IMR-90 (cell line): ENCODE measurements around the gene CARNS1. TPM values are rescaled to one million over a fixed set of nuclear protein-coding genes. Genes with fewer than 3 reads are reported as not detected.

Experiments
- ATAC-seq: fragments of 200-7000 bp; cut with Tn5 transposase; 2 replicates; pipeline ENCODE4 v1.9.1; 2020; ENCODE audit warnings: low read depth, mild to moderate bottlenecking, moderate library complexity
- BruUV-seq: library from RNA; stranded (reverse); fragments of 400-500 nt; replicated peaks from 2 replicates; lab custom pipeline; 2021; lab: Mats Ljungman, UMichigan
- CTCF ChIA-PET: fragments of 300-600 bp; formaldehyde crosslinking; extraction: SDS; loops from one replicate; lab custom pipeline; 2021; ENCODE audit warnings: antibody characterized with exemption; lab: Yijun Ruan, JAX
- POLR2A ChIA-PET: fragments of 300-600 bp; sonication (Branson Sonifier 250); formaldehyde crosslinking; loops from one replicate; lab custom pipeline; 2022; ENCODE audit warnings: antibody characterized with exemption; ENCODE audit not compliant: unreplicated experiment; lab: Charles Lee
- DNase-seq: peaks from one replicate; pipeline ENCODE4 v3.0.0; 2013
- H2AFZ ChIP-seq: replicated peaks from 2 replicates; pipeline ENCODE3; 2013; ENCODE audit warnings: low read length, mild to moderate bottlenecking; ENCODE audit not compliant: poor library complexity
- H2AK5ac ChIP-seq: 2 replicates; pipeline ENCODE4 v1.6.1; 2013; ENCODE audit warnings: low read depth, low read length, inconsistent platforms
- H2AK9ac ChIP-seq: replicated peaks from 2 replicates; pipeline ENCODE3; 2013; ENCODE audit warnings: mild to moderate bottlenecking, low read depth, low read length, moderate library complexity; ENCODE audit not compliant: poor library complexity
- H2BK120ac ChIP-seq: 2 replicates; pipeline ENCODE4 v1.6.1; 2013; ENCODE audit warnings: low read depth, low read length, inconsistent platforms
- H2BK15ac ChIP-seq: 3 replicates; pipeline ENCODE4 v1.6.1; 2013; ENCODE audit warnings: low read depth, low read length, inconsistent platforms
- H2BK20ac ChIP-seq: 2 replicates; pipeline ENCODE4 v1.6.1; 2013; ENCODE audit warnings: low read depth, mild to moderate bottlenecking, inconsistent platforms, low read length, moderate library complexity
- H2BK5ac ChIP-seq: 2 replicates; pipeline ENCODE4 v1.6.1; 2013; ENCODE audit warnings: mild to moderate bottlenecking, low read depth, low read length, inconsistent platforms; ENCODE audit not compliant: poor library complexity, severe bottlenecking
- H3K14ac ChIP-seq: replicated peaks from 2 replicates; pipeline ENCODE4 v1.6.1; 2013; ENCODE audit warnings: low read depth, low read length, inconsistent platforms
- H3K18ac ChIP-seq: 2 replicates; pipeline ENCODE4 v1.6.1; 2013; ENCODE audit warnings: low read depth, low read length, control low read depth
- H3K23ac ChIP-seq: 2 replicates; pipeline ENCODE4 v1.6.1; 2013; ENCODE audit warnings: low read depth, low read length, inconsistent platforms
- H3K27ac ChIP-seq: 2 replicates; pipeline ENCODE4 v1.5.1; 2013; ENCODE audit warnings: mild to moderate bottlenecking, control low read depth, low read length; ENCODE audit not compliant: insufficient read depth
- H3K27me3 ChIP-seq: 2 replicates; pipeline ENCODE4 v1.6.1; 2013; ENCODE audit warnings: low read length; ENCODE audit not compliant: control insufficient read depth, insufficient read depth
- H3K36me3 ChIP-seq: 2 replicates; pipeline ENCODE4 v1.6.1; 2013; ENCODE audit warnings: low read length, mixed read lengths; ENCODE audit not compliant: control insufficient read depth, insufficient read depth
- H3K4ac ChIP-seq: 2 replicates; pipeline ENCODE4 v1.6.1; 2013; ENCODE audit warnings: low read depth, low read length, inconsistent platforms
- H3K4me1 ChIP-seq: 2 replicates; pipeline ENCODE4 v1.6.1; 2013; ENCODE audit warnings: low read length, mixed read lengths; ENCODE audit not compliant: control insufficient read depth, insufficient read depth
- H3K4me2 ChIP-seq: 2 replicates; pipeline ENCODE4 v1.6.1; 2013; ENCODE audit warnings: low read depth, mild to moderate bottlenecking, control low read depth, low read length, moderate library complexity
- H3K4me3 ChIP-seq: 2 replicates; pipeline ENCODE4 v1.5.1; 2013; ENCODE audit warnings: low read depth, mild to moderate bottlenecking, control low read depth, low read length, moderate library complexity; ENCODE audit not compliant: insufficient read depth
- H3K56ac ChIP-seq: 2 replicates; pipeline ENCODE4 v1.6.1; 2013; ENCODE audit warnings: low read length, inconsistent platforms; ENCODE audit not compliant: insufficient read depth; ENCODE audit errors: extremely low read depth
- H3K79me1 ChIP-seq, 2 experiments: 2 replicates each; pipeline ENCODE4 v1.6.1; 2013; ENCODE audit warnings: low read length in 2 of 2, inconsistent platforms in 1 of 2, low read depth in 1 of 2
- H3K9ac ChIP-seq: 2 replicates; pipeline ENCODE4 v1.6.1; 2013; ENCODE audit warnings: low read depth, low read length, control low read depth
- H3K9me1 ChIP-seq: 2 replicates; pipeline ENCODE4 v1.6.1; 2013; ENCODE audit warnings: low read length, inconsistent platforms; ENCODE audit not compliant: insufficient read depth
- H3K9me3 ChIP-seq: 2 replicates; pipeline ENCODE4 v1.6.1; 2013; ENCODE audit warnings: low read length; ENCODE audit not compliant: control insufficient read depth, insufficient read depth
- H4K20me1 ChIP-seq: 2 replicates; pipeline ENCODE4 v1.6.1; 2013; ENCODE audit warnings: low read length, inconsistent platforms; ENCODE audit not compliant: insufficient read depth
- H4K5ac ChIP-seq: 2 replicates; pipeline ENCODE4 v1.6.1; 2013; ENCODE audit warnings: mild to moderate bottlenecking, low read depth, low read length, control low read depth
- H4K8ac ChIP-seq, 2 experiments: 2 replicates each; pipeline ENCODE4 v1.6.1; 2013; ENCODE audit warnings: low read depth in 2 of 2, low read length in 2 of 2, control low read depth in 1 of 2, inconsistent platforms in 1 of 2
- H4K91ac ChIP-seq: 2 replicates; pipeline ENCODE4 v1.6.1; 2013; ENCODE audit warnings: low read depth, low read length, inconsistent platforms; ENCODE audit not compliant: insufficient read depth
- BHLHE40 ChIP-seq: fragments of 150-350 bp; IDR thresholded peaks from 2 replicates; pipeline ENCODE4 v1.6.1; 2016; ENCODE audit warnings: mild to moderate bottlenecking, low read depth, low read length
- CHD1 ChIP-seq: IDR thresholded peaks from 2 replicates; pipeline ENCODE4 v1.6.1; 2012; ENCODE audit warnings: low read depth, low read length, improper control_type of control experiment
- CTCF ChIP-seq: conservative IDR thresholded peaks from 2 replicates; pipeline ENCODE4 v1.5.1; 2012; ENCODE audit warnings: mild to moderate bottlenecking, low read depth, low read length, improper control_type of control experiment
- MAZ ChIP-seq: IDR thresholded peaks from 2 replicates; pipeline ENCODE4 v1.6.1; 2012; ENCODE audit warnings: low read depth, mild to moderate bottlenecking, low read length, improper control_type of control experiment, moderate library complexity, borderline replicate concordance
- NFE2L2 ChIP-seq: fragments of 150-350 bp; IDR thresholded peaks from 2 replicates; pipeline ENCODE4 v1.6.1; 2016; ENCODE audit warnings: low read depth, mild to moderate bottlenecking, low read length
- RAD21 ChIP-seq: IDR thresholded peaks from 2 replicates; pipeline ENCODE4 v1.6.1; 2012; ENCODE audit warnings: low read length, improper control_type of control experiment
- RCOR1 ChIP-seq: IDR thresholded peaks from 2 replicates; pipeline ENCODE4 v1.6.1; 2012; ENCODE audit warnings: mild to moderate bottlenecking, low read length, improper control_type of control experiment; ENCODE audit not compliant: insufficient replicate concordance
- RFX5 ChIP-seq: IDR thresholded peaks from 2 replicates; pipeline ENCODE4 v1.8.0; 2012; ENCODE audit warnings: low read depth, mild to moderate bottlenecking, low read length, moderate library complexity
- SMC3 ChIP-seq: fragments of 150-350 bp; IDR thresholded peaks from 2 replicates; pipeline ENCODE4 v1.6.1; 2016; ENCODE audit warnings: low read depth, mild to moderate bottlenecking, antibody characterized with exemption, low read length, moderate library complexity
- USF2 ChIP-seq: fragments of 150-350 bp; IDR thresholded peaks from 2 replicates; pipeline ENCODE4 v1.6.1; 2017; ENCODE audit warnings: mild to moderate bottlenecking, antibody characterized with exemption, low read length, low read depth
- WGBS, 2 experiments: methylation state at CpG; one replicate each; pipeline versions ENCODE4 v1.1.5 to v1.1.7; 2013; ENCODE audit warnings: missing lambda C conversion rate in 2 of 2; ENCODE audit not compliant: insufficient read length in 1 of 2; ENCODE audit errors: extremely low coverage in 2 of 2; 5-methylcytosine and 5-hydroxymethylcytosine counted together
- dilution Hi-C: fragments of 300-500 bp; cut with HindIII; formaldehyde crosslinking; loops from one replicate; pipeline ENCODE4 v1.14.3; 2018; ENCODE audit warnings: low sequenced_read_pairs; ENCODE audit not compliant: unreplicated experiment
- in situ Hi-C: fragments of 300-500 bp; cut with MboI; formaldehyde crosslinking; loops from 3 replicates; pipeline ENCODE4 v1.14.3; 2019; ENCODE audit warnings: low sequenced_read_pairs, inconsistent platforms, mixed read lengths
- intact Hi-C: fragments of 100-400 bp; cut with micrococcal nuclease; formaldehyde crosslinking; loops from 2 replicates; pipeline ENCODE4 v1.10.0; 2022
- polyA plus RNA-seq, 3 experiments: library from polyadenylated mRNA; depleted of rRNA; stranded (reverse); fragments of >200 nt; gene quantifications; 2 replicates each; pipeline ENCODE4 v1.2.3, GENCODE V29; 2012; ENCODE audit warnings: low replicate concordance in 1 of 3
- total RNA-seq: library from RNA; depleted of rRNA; stranded (reverse); fragments of >200 nt; gene quantifications from 2 replicates; pipeline ENCODE4 v1.2.3, GENCODE V29; 2012

CARNS1 gene
- total and polyA plus RNA-seq, 2 of the 4 experiments (the other 2 are of a cell fraction) = under 0.01 to 0.32 TPM

DNA sequence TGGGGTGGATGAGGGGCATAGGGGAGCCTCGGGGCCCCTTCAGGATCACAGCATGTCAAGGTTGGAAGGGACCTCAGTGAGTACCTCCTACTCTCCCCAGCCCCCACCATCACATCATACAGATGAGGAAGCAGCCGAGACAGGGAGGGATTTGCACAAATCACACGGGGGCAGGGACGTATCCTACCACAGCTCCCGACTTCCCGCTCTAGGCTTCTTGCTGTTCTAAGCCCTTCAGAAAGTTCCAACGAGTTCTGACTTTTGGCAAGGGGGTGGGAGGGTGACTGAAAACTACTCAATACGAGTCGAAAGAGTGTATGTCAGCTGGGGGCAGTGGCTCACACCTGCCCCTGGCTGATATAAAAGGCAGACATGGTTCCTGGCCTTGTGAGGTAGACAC, 28.4 kb upstream of the CARNS1 start:
- no CpG with 5 or more reads among the region's 9 CpGs for WGBS, 2 experiments
- POLR2A ChIA-PET = interaction anchor here (0.6 kb wide), 2 partner anchors 122 to 147 kb away, joined by 4 to 6 read pairs; no protein-coding TSS in a partner anchor

More for the DNA sequence above, 28.4 kb upstream of the CARNS1 start:
- no peak overlapping the region for H3K18ac ChIP-seq
- H3K14ac ChIP-seq = no peak overlapping the region
- H3K9me3 ChIP-seq = no peaks in the 10 kb centered on the region
- no peak overlapping the region for H4K5ac ChIP-seq
- no peak overlapping the region for H2AFZ ChIP-seq
- no peak overlapping the region for H2BK5ac ChIP-seq
- H3K4me1 ChIP-seq = peaks cover 8% of the 10 kb centered on the region; the same call in 1 of the 2 replicates
- H3K36me3 ChIP-seq = no peaks in the 10 kb centered on the region
- no peak overlapping the region for H2AK5ac ChIP-seq
- dilution Hi-C loops = no loop called here
- no peak overlapping the region for H2BK20ac ChIP-seq
- no peak overlapping the region for H3K23ac ChIP-seq
- peaks cover 10 to 21% of the 10 kb centered on the region in 2 experiments; a peak in 3 of 4 replicates for H3K79me1 ChIP-seq
- no peaks in the 10 kb centered on the region for H4K20me1 ChIP-seq
- H4K8ac ChIP-seq = no peak overlapping the region
- TF ChIP-seq RFX5 (no peak), USF2 (no peak), RCOR1 (no peak), CHD1 (no peak), BHLHE40 (no peak), NFE2L2 (no peak), MAZ (no peak), CTCF (no peak), RAD21 (no peak), SMC3 (no peak)
- H3K9me1 ChIP-seq = no peaks in the 10 kb centered on the region; the same call in 1 of the 2 replicates
- no peaks in the 10 kb centered on the region; the same call in 1 of the 2 replicates for H3K27me3 ChIP-seq
- no peak overlapping the region for H3K9ac ChIP-seq
- intact Hi-C loops = no loop called here
- no peak overlapping the region for H2AK9ac ChIP-seq
- H3K4ac ChIP-seq = no peak overlapping the region
- DNase-seq (no peak), ATAC-seq (no peak)
- H2BK120ac ChIP-seq = no peak overlapping the region
- no TSS peak for BruUV-seq
- in situ Hi-C loops = no loop called here
- H3K4me2 ChIP-seq = no peak overlapping the region
- no peak overlapping the region for H4K91ac ChIP-seq
- H3K4me3 ChIP-seq = no peak overlapping the region
- no peak overlapping the region for H3K56ac ChIP-seq
- CTCF ChIA-PET = interaction anchor here (0.9 kb wide), 1 partner anchor 14 kb away, joined by 5 read pairs; the partner anchor contains the start of gene PPP1CA
- H2BK15ac ChIP-seq = no peak overlapping the region
- H3K27ac ChIP-seq = no peak overlapping the region
